Heart right ventricle (tissue), 16 donors: ENCODE results near the gene ARL9. TPM values are rescaled to one million over a fixed set of nuclear protein-coding genes. Genes with fewer than 3 reads are reported as not detected.

Source experiments
- ATAC-seq, 8 donors: fragments of 200-7000 bp; cut with Tn5 transposase; one replicate each; pipeline ENCODE4 v1.9.1; 2020; ENCODE audit warnings: mild to moderate bottlenecking in 8 of 8, moderate library complexity in 8 of 8, moderate number of reproducible peaks in 1 of 8
- DNase-seq, 2 donors: peaks; one replicate each; pipeline ENCODE4 v3.0.0-alpha.2; 2020
- H3K27ac ChIP-seq, 10 donors: fragments of 200-600 bp; sonication (generic) in 2 of 10; one replicate each; pipeline versions ENCODE4 v1.5.0 to v1.8.0; 2020 to 2022; ENCODE audit warnings: mild to moderate bottlenecking in 3 of 10
- H3K27me3 ChIP-seq, 7 donors: fragments of 200-600 bp; one replicate each; pipeline ENCODE4 v1.8.0; 2021 to 2022; ENCODE audit warnings: mild to moderate bottlenecking in 2 of 7
- H3K36me3 ChIP-seq, 9 donors: fragments of 200-600 bp; sonication (generic) in 1 of 9; one replicate each; pipeline versions ENCODE4 v1.5.0 to v1.8.0; 2020 to 2022; ENCODE audit warnings: mild to moderate bottlenecking in 2 of 9
- H3K4me1 ChIP-seq, 9 donors: fragments of 200-600 bp; sonication (generic) in 1 of 9; one replicate each; pipeline versions ENCODE4 v1.5.0 to v1.8.0; 2020 to 2022; ENCODE audit warnings: mild to moderate bottlenecking in 4 of 9
- H3K4me3 ChIP-seq, 10 donors: fragments of 200-600 bp; sonication (generic) in 2 of 10; one replicate each; pipeline versions ENCODE4 v1.5.0 to v1.8.0; 2020 to 2022; ENCODE audit warnings: mild to moderate bottlenecking in 7 of 10, moderate library complexity in 2 of 10
- H3K9me3 ChIP-seq, 11 donors: fragments of 200-600 bp in 10 of 11; sonication (generic) in 2 of 11; one replicate each; pipeline versions ENCODE4 v1.5.0 to v1.8.0; 2013 to 2022; ENCODE audit warnings: mild to moderate bottlenecking in 2 of 11, control low read depth in 1 of 11, moderate library complexity in 1 of 11
- CTCF ChIP-seq, 9 donors: fragments of 200-600 bp; sonication (generic) in 2 of 9; IDR thresholded peaks; one replicate each; pipeline versions ENCODE4 v1.5.0 to v1.8.0; 2021 to 2022; ENCODE audit warnings: antibody characterized with exemption in 9 of 9, mild to moderate bottlenecking in 5 of 9, moderate library complexity in 1 of 9
- WGBS, 2 donors: extraction: QIAGEN DNeasy Blood & Tissue Kit; methylation state at CpG; one replicate each; pipeline ENCODE4 v1.1.7; 2013; ENCODE audit warnings: inconsistent platforms in 1 of 2; 5-methylcytosine and 5-hydroxymethylcytosine counted together
- intact Hi-C, 10 donors: fragments of 100-400 bp; cut with DNase I; formaldehyde crosslinking; loops; one replicate each; pipeline versions ENCODE4 v1.11.1 to v1.14.2; 2022
- polyA plus RNA-seq, 2 donors: library from polyadenylated mRNA; stranded (reverse); fragments of 200-250 nt; gene quantifications; one replicate each; pipeline ENCODE4 v1.2.3, GENCODE V29; 2013
- total RNA-seq, 10 donors: library from RNA; stranded (reverse); fragmentation: NEBNext Ultra II Directional in 3 of 10; extraction: Animal tissue kit (Norgen Biotek cat#: 25700) in 3 of 10; gene quantifications; one replicate each; pipeline versions ENCODE4 v1.2.1 to v1.2.4, GENCODE V29; 2021 to 2023
- donor health status: Arrhythmogenic right ventricular cardiomyopathy.
- donor health status: ischemic (EF 13 %, LVEDD 7.1; RV severe dilation, severe dysfunction).
- donor health status: healthy with polysubstance abuse.
- donor health status: DM: no; HTN: yes; CAD: no.
- donor health status: DM: no; HTN: no; CAD: no.
- donor health status: ischemic (EF 25% LVEDD 6.9; RV normal size, moderate dysfunction).
- donor health status: ischemic (EF 25% LVEDD 5.7; RV mildly dilated, moderate dysfunction).
- donor health status: healthy.
- donor health status: DM: yes; HTN: yes; CAD: no.
- donor health status: Ischemic cardiomyopathy.
- donor health status: ischemic (EF 35%, LVEDD 5.7; RV mildly dilated, moderate dysfunction).
- donor health status: nonischemic (EF 11% LVEDD 7.7; RV severe dilation, severe dysfunction).
- donor health status: DM: yes; HTN: yes; CAD: no.
- donor health status: PGD.
- donor health status: ischemic (EF 29% LVEDD 5.4; RV normal size, mild dysfunction).
- donor health status: nonischemic (EF 23%, LVEDD 6.1; RV moderate dilation, normal function).

ARL9 gene
- total and polyA plus RNA-seq, 12 donors = 0.09 to 0.19 TPM; not detected in 10

GRCh38 chr4:56512166-56512565, 6.6 kb downstream of the ARL9 start:
- no peak for DNase-seq
- H3K9me3 ChIP-seq = no peaks in the 10 kb centered on the region
- H3K27ac ChIP-seq = no peak overlapping the region
- peaks cover 0 to 3% (median 1%) of the 10 kb centered on the region in 7 donors for H3K27me3 ChIP-seq
- no peaks in the 10 kb centered on the region for H3K36me3 ChIP-seq
- H3K4me1 ChIP-seq = peaks cover 0 to 4% (median 0%) of the 10 kb centered on the region in 9 donors
- WGBS, 2 donors = 93 to 94% methylated on average over 1 of the region's 1 CpG
- no peak for ATAC-seq
- H3K4me3 ChIP-seq = no peak overlapping the region
- TF ChIP-seq CTCF (IDR thresholded peaks at IDR 0.05) = no peak
- intact Hi-C loops = no loop called here

- Histone ChIP-seq H3K27me3 (no peaks in the 10 kb centered on the region), H3K9me3 (no peaks in the 10 kb centered on the region), H3K36me3 (no peaks in the 10 kb centered on the region), H3K4me3 (no peak overlapping the region), H3K27ac (no peak overlapping the region), H3K4me1 (peaks cover 0 to 4% (median 0%) of the 10 kb centered on the region in 9 donors)
- DNase-seq = no peak
- no peak for TF ChIP-seq CTCF (IDR thresholded peaks at IDR 0.05)
- no peak for ATAC-seq
- intact Hi-C loops = no loop called here
- 41 to 44% methylated on average over 2 of the region's 2 CpGs for WGBS, 2 donors
These were observed 7.9 kb downstream of the ARL9 start for GRCh38 chr4:56513517-56513916.

GRCh38 chr4:56530269-56531148, 24.9 kb downstream of the ARL9 start:
- intact Hi-C loops = loop anchor here in 5 of 10 donors (2.0 to 10.0 kb wide), 4 partner anchors 64 to 106 kb away; partner anchors contain the start of genes PAICS (in 2 of the 5), PPAT (in 2 of the 5) and SRP72 (in 1 of the 5)
- DNase-seq = peak; percentile 83 to 88
- Histone ChIP-seq H3K9me3 (no peaks in the 10 kb centered on the region), H3K4me1 (peaks cover 0 to 15% (median 8%) of the 10 kb centered on the region in 9 donors), H3K36me3 (no peaks in the 10 kb centered on the region), H3K27ac (no peak overlapping the region), H3K27me3 (peaks cover 0 to 44% (median 17%) of the 10 kb centered on the region in 7 donors), H3K4me3 (peak overlapping the region; percentile 39 to 71 (median 58))
- peak; percentile 97 to 99 (median 98) for ATAC-seq
- 2% methylated on average over 63 to 68 of the region's 68 CpGs for WGBS, 2 donors
- TF ChIP-seq CTCF (IDR thresholded peaks at IDR 0.05) = no peak

GRCh38 chr4:56531149-56531770, 25.7 kb downstream of the ARL9 start:
- H3K27me3 ChIP-seq = peaks cover 0 to 46% (median 17%) of the 10 kb centered on the region in 7 donors
- DNase-seq (no peak), ATAC-seq (peak in 1 of 8 donors; percentile 14)
- H3K4me1 ChIP-seq = peaks cover 0 to 15% (median 8%) of the 10 kb centered on the region in 9 donors
- TF ChIP-seq CTCF (IDR thresholded peaks at IDR 0.05) = no peak
- no peaks in the 10 kb centered on the region for H3K9me3 ChIP-seq
- H3K36me3 ChIP-seq = no peaks in the 10 kb centered on the region
- H3K4me3 ChIP-seq = peak overlapping the region in 9 of 10 donors; percentile 42 to 71 (median 59)
- no peak overlapping the region for H3K27ac ChIP-seq
- 20 to 26% methylated on average over 11 of the region's 11 CpGs for WGBS, 2 donors
- intact Hi-C loops = loop anchor here in 5 of 10 donors (2.0 to 10.0 kb wide), 4 partner anchors 64 to 106 kb away; partner anchors contain the start of genes PAICS (in 2 of the 5), PPAT (in 2 of the 5) and SRP72 (in 1 of the 5)
